HEK293 (cell line): ENCODE results near the gene BHLHE23.

Experiments used
- ATF2 ChIP-seq: fragments of 450-650 bp; formaldehyde crosslinking; IDR thresholded peaks from 2 replicates; pipeline ENCODE4 v1.5.1; 2016; ENCODE audit warnings: missing biosample characterization, missing genetic modification characterization, low read depth
- GFI1B ChIP-seq: fragments of 450-650 bp; formaldehyde crosslinking; IDR thresholded peaks from 2 replicates; pipeline ENCODE4 v1.5.1; 2016; ENCODE audit warnings: missing biosample characterization, missing genetic modification characterization
- KLF16 ChIP-seq: fragments of 450-650 bp; formaldehyde crosslinking; IDR thresholded peaks from 2 replicates; pipeline ENCODE4 v1.5.1; 2017; ENCODE audit warnings: missing biosample characterization, missing genetic modification characterization
- OVOL3 ChIP-seq: fragments of 450-650 bp; formaldehyde crosslinking; IDR thresholded peaks from 2 replicates; pipeline ENCODE4 v1.5.1; 2016; ENCODE audit warnings: missing biosample characterization, missing genetic modification characterization
- REST ChIP-seq: fragments of 450-650 bp; formaldehyde crosslinking; IDR thresholded peaks from 2 replicates; pipeline ENCODE4 v1.5.1; 2016; ENCODE audit warnings: missing biosample characterization, missing genetic modification characterization
- ZNF138 ChIP-seq: fragments of 450-650 bp; formaldehyde crosslinking; IDR thresholded peaks from 2 replicates; pipeline ENCODE4 v1.5.1; 2016; ENCODE audit warnings: missing biosample characterization, missing genetic modification characterization, borderline replicate concordance
- ZNF670 ChIP-seq: fragments of 450-650 bp; formaldehyde crosslinking; IDR thresholded peaks from 2 replicates; pipeline ENCODE4 v1.5.1; 2016; ENCODE audit warnings: missing biosample characterization, missing genetic modification characterization, low read depth
- ZNF76 ChIP-seq: fragments of 450-650 bp; formaldehyde crosslinking; IDR thresholded peaks from 2 replicates; pipeline ENCODE4; 2016; ENCODE audit warnings: low read depth, missing biosample characterization, missing genetic modification characterization, borderline replicate concordance
- ZNF777 ChIP-seq: fragments of 450-650 bp; formaldehyde crosslinking; IDR thresholded peaks from 2 replicates; pipeline ENCODE4 v1.5.1; 2017; ENCODE audit warnings: missing biosample characterization, missing genetic modification characterization, borderline replicate concordance
- ZNF785 ChIP-seq: fragments of 450-650 bp; formaldehyde crosslinking; IDR thresholded peaks from 2 replicates; pipeline ENCODE4 v1.5.1; 2016; ENCODE audit warnings: missing biosample characterization, missing genetic modification characterization
- TF ChIP-seq, protein P1 (sequence below): fragments of 450-650 bp; formaldehyde crosslinking; IDR thresholded peaks from 2 replicates; pipeline ENCODE4 v1.5.1; 2016; ENCODE audit warnings: missing biosample characterization, missing genetic modification characterization
- TF ChIP-seq, protein P2 (sequence below): fragments of 450-650 bp; formaldehyde crosslinking; IDR thresholded peaks from 2 replicates; pipeline ENCODE4 v1.5.1; 2016; ENCODE audit warnings: missing biosample characterization, missing genetic modification characterization, borderline replicate concordance

- TF ChIP-seq ZNF777 (no peak), ZNF138 (no peak), ZNF76 (tag by site-specific recombination) (no peak), REST (no peak), KLF16 (tag by site-specific recombination) (peak; percentile 71), ZNF785 (tag by site-specific recombination) (no peak), ZNF670 (tag by site-specific recombination) (no peak), ATF2 (tag by site-specific recombination) (no peak), OVOL3 (tag by site-specific recombination) (no peak), GFI1B (tag by site-specific recombination) (no peak)
- TF ChIP-seq, protein P1, sequence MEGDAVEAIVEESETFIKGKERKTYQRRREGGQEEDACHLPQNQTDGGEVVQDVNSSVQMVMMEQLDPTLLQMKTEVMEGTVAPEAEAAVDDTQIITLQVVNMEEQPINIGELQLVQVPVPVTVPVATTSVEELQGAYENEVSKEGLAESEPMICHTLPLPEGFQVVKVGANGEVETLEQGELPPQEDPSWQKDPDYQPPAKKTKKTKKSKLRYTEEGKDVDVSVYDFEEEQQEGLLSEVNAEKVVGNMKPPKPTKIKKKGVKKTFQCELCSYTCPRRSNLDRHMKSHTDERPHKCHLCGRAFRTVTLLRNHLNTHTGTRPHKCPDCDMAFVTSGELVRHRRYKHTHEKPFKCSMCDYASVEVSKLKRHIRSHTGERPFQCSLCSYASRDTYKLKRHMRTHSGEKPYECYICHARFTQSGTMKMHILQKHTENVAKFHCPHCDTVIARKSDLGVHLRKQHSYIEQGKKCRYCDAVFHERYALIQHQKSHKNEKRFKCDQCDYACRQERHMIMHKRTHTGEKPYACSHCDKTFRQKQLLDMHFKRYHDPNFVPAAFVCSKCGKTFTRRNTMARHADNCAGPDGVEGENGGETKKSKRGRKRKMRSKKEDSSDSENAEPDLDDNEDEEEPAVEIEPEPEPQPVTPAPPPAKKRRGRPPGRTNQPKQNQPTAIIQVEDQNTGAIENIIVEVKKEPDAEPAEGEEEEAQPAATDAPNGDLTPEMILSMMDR (tag by site-specific recombination): peak; percentile 94
- TF ChIP-seq, protein P2, sequence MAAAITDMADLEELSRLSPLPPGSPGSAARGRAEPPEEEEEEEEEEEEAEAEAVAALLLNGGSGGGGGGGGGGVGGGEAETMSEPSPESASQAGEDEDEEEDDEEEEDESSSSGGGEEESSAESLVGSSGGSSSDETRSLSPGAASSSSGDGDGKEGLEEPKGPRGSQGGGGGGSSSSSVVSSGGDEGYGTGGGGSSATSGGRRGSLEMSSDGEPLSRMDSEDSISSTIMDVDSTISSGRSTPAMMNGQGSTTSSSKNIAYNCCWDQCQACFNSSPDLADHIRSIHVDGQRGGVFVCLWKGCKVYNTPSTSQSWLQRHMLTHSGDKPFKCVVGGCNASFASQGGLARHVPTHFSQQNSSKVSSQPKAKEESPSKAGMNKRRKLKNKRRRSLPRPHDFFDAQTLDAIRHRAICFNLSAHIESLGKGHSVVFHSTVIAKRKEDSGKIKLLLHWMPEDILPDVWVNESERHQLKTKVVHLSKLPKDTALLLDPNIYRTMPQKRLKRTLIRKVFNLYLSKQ (tag by site-specific recombination): no peak
These were observed 2.5 kb upstream of the BHLHE23 start for GRCh38 chr20:63009045-63009961.
